ENCODE results near the gene FGF1. TPM values are rescaled to one million over a fixed set of nuclear protein-coding genes. Genes with fewer than 3 reads are reported as not detected.

FGF1 gene
- total RNA-seq, 2 experiments from 2014 or later = not detected

DNA sequence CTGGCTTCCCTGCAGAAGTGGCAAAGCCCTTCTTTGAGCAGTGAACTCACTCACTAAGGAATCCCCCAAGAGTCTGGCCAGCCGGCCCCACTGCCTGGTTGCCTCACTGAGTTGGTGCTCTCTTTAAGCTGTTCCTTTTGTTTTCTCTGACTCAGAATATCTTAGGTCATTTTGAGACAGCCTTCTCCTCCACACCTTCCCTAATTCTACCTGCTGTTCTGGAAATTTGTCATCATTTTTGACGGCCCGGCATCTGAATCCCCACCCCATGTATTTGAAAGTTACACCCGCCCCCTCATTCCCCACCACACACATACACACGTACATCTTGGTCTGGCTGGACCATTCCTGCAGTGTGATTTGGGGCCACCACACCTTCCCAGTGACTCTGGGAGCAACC is 41.8 kb downstream of the FGF1 start:
- no peak for DNase-seq
- H3K9me3 Mint-ChIP-seq (ENCODE audit: low read depth) = no peaks in the 10 kb centered on the region
- no peak overlapping the region for H3K4me3 Mint-ChIP-seq
- peaks cover 6% of the 10 kb centered on the region for H3K4me1 Mint-ChIP-seq
- no peaks in the 10 kb centered on the region for H3K36me3 Mint-ChIP-seq
- CTCF ChIA-PET = interaction anchor here (1.1 to 7.1 kb wide), 4 partner anchors 12 to 244 kb away, joined by 3 to 29 read pairs (median 5); no protein-coding TSS in a partner anchor
- ATAC-seq = no peak
- H3K27ac Mint-ChIP-seq = no peak overlapping the region
- H3K27me3 Mint-ChIP-seq = peaks cover 39% of the 10 kb centered on the region

DNA sequence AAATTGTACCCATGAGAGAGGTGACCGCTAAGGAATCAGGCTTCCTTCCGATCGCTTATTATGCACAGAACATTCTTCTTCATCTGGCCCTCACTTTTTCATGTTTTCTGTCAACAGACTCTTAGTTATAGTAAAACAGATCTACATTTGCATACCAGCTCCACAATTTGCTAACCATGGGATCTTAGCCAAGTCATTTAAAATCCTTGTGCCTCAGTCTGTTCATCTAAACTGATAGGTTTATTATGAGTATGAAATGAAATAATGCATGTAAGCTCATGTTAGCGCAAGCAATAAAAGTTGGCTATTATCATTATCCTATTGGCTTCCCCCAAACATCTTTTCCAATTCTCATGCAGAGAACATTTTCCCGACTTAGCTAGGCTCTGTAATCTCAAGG is 42.3 kb downstream of the FGF1 start:
- H3K4me1 Mint-ChIP-seq = peaks cover 6% of the 10 kb centered on the region
- peaks cover 43% of the 10 kb centered on the region for H3K27me3 Mint-ChIP-seq
- H3K27ac Mint-ChIP-seq = no peak overlapping the region
- ATAC-seq (no peak), DNase-seq (no peak)
- H3K9me3 Mint-ChIP-seq (ENCODE audit: low read depth) = no peaks in the 10 kb centered on the region
- CTCF ChIA-PET = interaction anchor here (1.1 to 7.1 kb wide), 3 partner anchors 12 to 70 kb away, joined by 3 to 29 read pairs (median 4); no protein-coding TSS in a partner anchor
- no peaks in the 10 kb centered on the region for H3K36me3 Mint-ChIP-seq
- H3K4me3 Mint-ChIP-seq = no peak overlapping the region

DNA sequence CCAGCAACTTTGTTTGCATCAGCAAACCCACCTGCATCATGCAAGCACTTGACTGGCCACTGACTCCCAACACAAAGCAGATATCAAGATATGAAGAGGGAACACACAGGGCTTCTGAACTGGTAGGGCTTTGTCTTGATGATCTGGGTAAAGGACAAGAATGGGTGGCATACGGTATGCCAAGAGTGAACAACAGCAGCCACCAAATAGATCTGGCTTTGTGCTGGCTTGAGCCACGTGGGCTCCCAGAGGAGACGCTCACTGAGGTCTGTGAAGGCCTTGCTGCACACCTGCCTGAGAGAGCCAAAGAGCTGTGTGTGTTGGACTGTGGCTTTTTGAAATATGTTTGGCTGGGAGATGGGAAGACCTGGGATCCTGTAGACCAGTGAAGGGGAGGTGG is 43.5 kb downstream of the FGF1 start:
- DNase-seq (no peak), ATAC-seq (no peak)
- Mint-ChIP-seq H3K36me3 (no peaks in the 10 kb centered on the region), H3K27ac (no peak overlapping the region), H3K4me3 (no peak overlapping the region), H3K4me1 (peaks cover 6% of the 10 kb centered on the region), H3K9me3 (ENCODE audit: low read depth) (no peaks in the 10 kb centered on the region), H3K27me3 (peaks cover 53% of the 10 kb centered on the region)
- CTCF ChIA-PET = interaction anchor here (0.7 to 7.1 kb wide), 2 partner anchors 13 to 37 kb away, joined by 3 to 29 read pairs; no protein-coding TSS in a partner anchor

DNA sequence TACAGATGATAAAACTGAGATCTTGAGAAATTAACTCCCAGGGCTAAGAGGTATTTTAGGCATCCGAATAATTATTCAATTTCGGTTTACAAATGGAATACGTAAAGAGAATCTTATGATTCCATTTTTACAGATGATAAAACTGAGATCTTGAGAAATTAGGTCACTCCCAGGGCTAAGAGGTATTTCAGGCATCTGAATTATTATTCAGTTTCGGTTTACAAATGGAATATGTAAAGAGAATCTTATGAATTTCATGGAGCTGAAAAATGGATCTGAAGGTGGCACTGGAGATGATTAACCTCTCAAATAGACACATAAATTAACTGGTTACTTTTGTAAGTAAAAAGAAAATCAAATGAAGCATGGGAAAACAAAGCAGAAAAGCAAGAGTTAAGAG is 44.2 kb downstream of the FGF1 start:
- DNase-seq = no peak
- Mint-ChIP-seq H3K4me3 (no peak overlapping the region), H3K36me3 (no peaks in the 10 kb centered on the region), H3K27me3 (peaks cover 57% of the 10 kb centered on the region), H3K4me1 (peaks cover 6% of the 10 kb centered on the region), H3K9me3 (ENCODE audit: low read depth) (no peaks in the 10 kb centered on the region), H3K27ac (no peak overlapping the region)
- CTCF ChIA-PET = interaction anchor here (0.6 to 7.1 kb wide), 3 partner anchors 10 to 16 kb away, joined by 3 to 29 read pairs (median 4); no protein-coding TSS in a partner anchor
- ATAC-seq = no peak

DNA sequence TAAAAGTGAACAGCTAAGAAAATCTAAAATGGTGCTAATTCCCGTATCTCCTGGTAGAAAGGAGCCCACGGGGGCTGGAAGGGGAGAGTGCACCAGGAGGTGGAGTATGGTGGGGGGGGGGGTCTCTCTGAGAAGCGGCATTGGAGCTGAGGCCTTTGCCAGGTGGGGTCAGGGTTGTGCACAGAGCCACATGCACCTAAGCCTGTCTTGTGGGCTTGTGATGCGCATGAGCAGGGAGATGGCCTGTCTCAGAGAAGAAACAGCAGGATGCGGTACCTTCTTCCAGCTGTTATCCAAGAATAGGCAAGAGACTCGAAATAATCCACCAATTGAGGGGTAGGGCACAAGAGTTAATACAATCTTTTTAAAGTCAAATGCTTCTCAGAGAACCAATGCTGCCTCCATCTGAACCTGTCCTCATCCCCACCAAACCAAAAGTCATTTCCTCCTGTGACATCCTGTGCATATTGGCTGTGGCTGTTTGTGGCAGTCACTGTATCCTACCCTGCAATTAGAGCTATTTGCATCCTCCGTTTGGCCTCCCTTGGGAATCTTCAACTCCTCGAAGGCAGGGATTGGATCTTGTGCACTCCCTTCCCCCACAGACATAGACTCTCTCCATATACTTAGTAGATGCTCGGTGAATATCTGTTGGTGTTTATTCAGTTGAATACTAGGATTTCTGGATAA is 45.4 kb downstream of the FGF1 start:
- H3K27me3 Mint-ChIP-seq = peaks cover 64% of the 10 kb centered on the region
- DNase-seq = no peak
- H3K27ac Mint-ChIP-seq = no peak overlapping the region
- no peak for ATAC-seq
- no peaks in the 10 kb centered on the region for H3K9me3 Mint-ChIP-seq (ENCODE audit: low read depth)
- CTCF ChIA-PET = interaction anchor here (1.0 to 7.1 kb wide), 2 partner anchors 11 to 15 kb away, joined by 4 to 29 read pairs; no protein-coding TSS in a partner anchor
- H3K4me3 Mint-ChIP-seq = no peak overlapping the region
- no peaks in the 10 kb centered on the region for H3K36me3 Mint-ChIP-seq
- peaks cover 6% of the 10 kb centered on the region for H3K4me1 Mint-ChIP-seq

DNA sequence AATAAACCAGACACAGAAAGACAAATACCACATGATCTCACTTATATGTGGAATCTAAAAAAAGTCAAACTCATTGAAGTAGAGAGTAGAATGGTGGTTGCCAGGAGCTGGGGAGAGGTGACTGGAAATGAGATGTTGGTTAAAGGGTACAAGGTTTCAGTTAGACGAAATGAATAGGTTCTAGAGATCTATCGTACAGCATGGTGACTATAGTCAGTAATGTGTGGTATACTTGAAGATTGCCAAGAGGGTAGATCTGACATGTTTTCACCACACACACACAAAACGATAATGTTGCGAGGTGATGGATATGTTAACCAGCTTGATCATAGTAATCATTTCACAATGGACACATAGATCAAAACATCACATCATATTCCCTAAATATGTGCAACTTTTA is 46.4 kb downstream of the FGF1 start:
- Mint-ChIP-seq H3K27ac (no peak overlapping the region), H3K4me3 (no peak overlapping the region), H3K27me3 (peaks cover 65% of the 10 kb centered on the region), H3K4me1 (peaks cover 6% of the 10 kb centered on the region), H3K9me3 (ENCODE audit: low read depth) (no peaks in the 10 kb centered on the region), H3K36me3 (no peaks in the 10 kb centered on the region)
- CTCF ChIA-PET = interaction anchor here (1.8 kb wide), 1 partner anchor 16 kb away, joined by 6 read pairs; no protein-coding TSS in a partner anchor
- DNase-seq (no peak), ATAC-seq (no peak)

DNA sequence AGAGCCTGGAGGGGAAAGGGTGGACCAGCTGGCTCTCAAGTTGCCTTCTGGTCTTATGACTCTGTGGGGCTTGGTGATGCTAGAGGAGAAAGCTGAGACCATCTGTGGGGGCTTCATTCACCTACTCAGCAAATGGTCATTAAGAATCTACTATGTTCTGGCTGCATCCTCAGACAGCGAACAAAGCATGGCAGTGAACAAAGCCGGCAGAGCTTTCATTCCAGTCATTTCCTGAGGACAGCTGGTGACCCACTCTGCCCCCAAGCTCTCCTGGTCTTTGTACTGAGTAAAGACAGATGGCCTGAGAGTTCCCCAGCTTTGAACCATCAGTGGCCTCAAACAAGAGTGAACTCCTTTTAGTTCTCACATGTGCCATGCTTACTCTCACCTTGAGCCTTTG is 48.0 kb downstream of the FGF1 start:
- H3K36me3 Mint-ChIP-seq = no peaks in the 10 kb centered on the region
- no peak overlapping the region for H3K27ac Mint-ChIP-seq
- H3K9me3 Mint-ChIP-seq (ENCODE audit: low read depth) = no peaks in the 10 kb centered on the region
- peaks cover 6% of the 10 kb centered on the region for H3K4me1 Mint-ChIP-seq
- CTCF ChIA-PET = interaction anchor here (1.3 kb wide), 1 partner anchor 17 kb away, joined by 6 read pairs; no protein-coding TSS in a partner anchor
- peaks cover 59% of the 10 kb centered on the region for H3K27me3 Mint-ChIP-seq
- H3K4me3 Mint-ChIP-seq = no peak overlapping the region
- DNase-seq (no peak), ATAC-seq (no peak)

DNA sequence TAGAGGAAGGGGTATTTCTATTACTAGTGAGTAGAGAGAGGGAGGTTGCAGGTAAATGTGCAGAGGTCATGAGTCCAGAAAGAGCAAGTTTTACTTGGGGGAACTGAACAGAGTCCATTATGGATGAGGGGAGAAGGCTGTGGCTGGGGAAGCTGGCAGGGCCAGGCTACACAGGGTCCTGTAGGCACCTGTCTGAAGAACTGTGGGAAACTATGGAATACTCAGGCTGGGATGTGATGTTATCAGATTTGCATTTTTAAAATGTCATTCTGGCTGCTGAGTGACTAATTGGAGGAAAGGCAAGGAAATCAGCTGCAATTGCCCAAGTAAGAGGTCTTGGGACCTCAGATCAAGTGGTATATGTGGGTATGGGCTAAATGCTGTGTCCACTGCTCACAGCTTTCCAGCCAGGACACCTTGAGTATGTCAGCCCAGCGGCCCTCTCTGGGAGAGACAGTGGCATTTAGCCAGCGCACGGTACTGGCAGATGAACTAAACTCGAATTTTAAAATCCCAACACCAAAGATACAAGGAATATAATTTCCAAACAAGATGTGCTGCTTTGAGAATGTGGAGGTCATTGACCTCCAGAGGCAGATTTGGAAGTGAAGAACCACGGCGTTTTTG is 49.1 kb downstream of the FGF1 start:
- DNase-seq (no peak), ATAC-seq (no peak)
- no peaks in the 10 kb centered on the region for H3K9me3 Mint-ChIP-seq (ENCODE audit: low read depth)
- H3K4me3 Mint-ChIP-seq = no peak overlapping the region
- peaks cover 6% of the 10 kb centered on the region for H3K4me1 Mint-ChIP-seq
- CTCF ChIA-PET = interaction anchor here (1.2 to 1.3 kb wide), 2 partner anchors 18 to 250 kb away, joined by 3 to 6 read pairs; no protein-coding TSS in a partner anchor
- H3K27me3 Mint-ChIP-seq = peaks cover 55% of the 10 kb centered on the region
- H3K36me3 Mint-ChIP-seq = no peaks in the 10 kb centered on the region
- no peak overlapping the region for H3K27ac Mint-ChIP-seq

DNA sequence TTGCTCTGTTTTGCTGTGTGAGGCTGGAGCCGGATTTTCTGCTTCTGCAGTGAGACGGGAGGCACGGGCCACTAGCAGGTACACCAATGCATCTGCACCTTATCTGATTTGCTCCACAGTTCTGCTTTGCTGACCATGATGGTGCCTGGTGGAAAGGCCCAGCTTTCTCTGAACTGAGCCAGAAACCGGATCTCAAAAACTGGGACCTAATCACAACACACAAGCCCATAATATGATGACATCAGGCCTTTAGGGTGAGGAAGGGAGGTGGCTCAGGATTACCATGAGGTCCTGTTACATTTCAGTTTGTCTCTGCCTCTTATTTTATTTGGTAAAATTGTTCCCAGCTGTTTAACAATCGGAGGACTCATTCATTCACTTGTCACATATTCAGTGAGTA is 49.8 kb downstream of the FGF1 start:
- CTCF ChIA-PET = no interaction called here
- peaks cover 6% of the 10 kb centered on the region for H3K4me1 Mint-ChIP-seq
- ATAC-seq = no peak
- H3K9me3 Mint-ChIP-seq (ENCODE audit: low read depth) = no peaks in the 10 kb centered on the region
- H3K27me3 Mint-ChIP-seq = peaks cover 52% of the 10 kb centered on the region
- no peak for DNase-seq
- no peak overlapping the region for H3K27ac Mint-ChIP-seq
- H3K36me3 Mint-ChIP-seq = no peaks in the 10 kb centered on the region
- H3K4me3 Mint-ChIP-seq = no peak overlapping the region

DNA sequence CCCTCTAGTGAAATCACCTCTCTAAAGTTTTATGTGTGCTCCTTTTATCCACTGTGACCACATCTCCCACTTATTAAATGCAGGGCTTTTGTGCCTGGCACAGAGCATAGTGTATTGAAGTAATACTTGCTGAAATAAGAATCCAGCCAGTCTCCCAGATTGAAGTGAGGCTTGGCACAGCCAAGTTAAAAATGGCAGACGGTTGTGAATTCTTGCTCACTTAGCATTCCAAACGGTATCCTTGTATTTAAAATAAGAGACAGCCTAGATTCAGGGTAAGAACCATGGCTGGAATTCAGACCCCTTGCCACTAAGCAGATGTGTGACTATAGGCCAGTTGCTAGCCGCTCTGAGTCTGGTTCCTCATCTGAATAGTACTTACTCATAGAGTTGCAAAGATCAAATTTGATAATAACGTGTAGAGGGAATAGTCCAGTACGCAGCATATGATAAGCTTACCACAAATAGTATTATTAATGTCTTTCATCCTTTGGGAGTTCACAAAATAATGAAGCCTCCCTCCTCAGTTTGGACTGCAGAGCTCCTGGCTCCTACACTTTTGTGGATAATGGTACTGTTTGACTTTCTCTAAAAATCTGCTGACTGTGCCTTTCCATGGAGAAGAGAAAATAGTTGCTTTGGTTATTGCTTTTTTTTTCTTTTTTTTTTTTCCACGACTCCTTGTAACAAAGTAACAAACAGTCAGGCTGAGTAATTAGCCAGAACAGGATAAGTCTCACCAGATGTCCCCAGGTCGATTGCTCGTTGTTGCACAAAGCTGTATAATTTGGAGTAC is 51.5 kb downstream of the FGF1 start:
- DNase-seq = no peak
- Mint-ChIP-seq H3K4me3 (no peak overlapping the region), H3K27me3 (peaks cover 41% of the 10 kb centered on the region), H3K27ac (no peak overlapping the region), H3K4me1 (peaks cover 2% of the 10 kb centered on the region), H3K9me3 (ENCODE audit: low read depth) (no peaks in the 10 kb centered on the region), H3K36me3 (no peaks in the 10 kb centered on the region)
- ATAC-seq = no peak
- CTCF ChIA-PET = no interaction called here

DNA sequence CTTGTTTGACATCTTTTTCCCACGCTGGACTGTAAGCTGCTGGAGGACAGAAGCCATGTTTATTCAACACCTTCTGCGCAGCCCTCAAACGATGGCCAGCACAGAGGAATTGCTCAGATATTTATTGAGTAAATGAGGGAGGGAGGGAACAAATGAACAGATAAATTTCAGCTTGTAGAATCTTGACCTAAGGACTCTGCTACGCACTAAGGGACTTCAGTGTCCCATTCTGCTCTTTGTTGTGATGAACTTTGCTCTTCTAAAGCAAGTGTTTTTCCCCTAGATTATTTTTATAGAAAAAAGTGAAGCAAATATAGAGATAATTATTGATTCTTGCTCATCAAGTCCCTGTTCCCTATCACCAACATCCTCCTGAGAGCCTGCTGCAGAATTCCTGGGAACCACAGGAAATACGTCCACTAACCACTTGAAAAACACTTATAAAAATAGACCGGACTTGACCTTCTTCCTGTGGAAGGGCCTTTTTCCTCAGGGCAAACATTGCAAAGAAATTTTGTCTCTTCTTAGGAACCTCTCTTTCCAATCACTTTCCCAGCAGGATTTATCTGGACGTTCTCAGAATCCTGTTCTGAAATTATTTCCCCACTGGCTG is 54.9 kb downstream of the FGF1 start:
- CTCF ChIA-PET = no interaction called here

DNA sequence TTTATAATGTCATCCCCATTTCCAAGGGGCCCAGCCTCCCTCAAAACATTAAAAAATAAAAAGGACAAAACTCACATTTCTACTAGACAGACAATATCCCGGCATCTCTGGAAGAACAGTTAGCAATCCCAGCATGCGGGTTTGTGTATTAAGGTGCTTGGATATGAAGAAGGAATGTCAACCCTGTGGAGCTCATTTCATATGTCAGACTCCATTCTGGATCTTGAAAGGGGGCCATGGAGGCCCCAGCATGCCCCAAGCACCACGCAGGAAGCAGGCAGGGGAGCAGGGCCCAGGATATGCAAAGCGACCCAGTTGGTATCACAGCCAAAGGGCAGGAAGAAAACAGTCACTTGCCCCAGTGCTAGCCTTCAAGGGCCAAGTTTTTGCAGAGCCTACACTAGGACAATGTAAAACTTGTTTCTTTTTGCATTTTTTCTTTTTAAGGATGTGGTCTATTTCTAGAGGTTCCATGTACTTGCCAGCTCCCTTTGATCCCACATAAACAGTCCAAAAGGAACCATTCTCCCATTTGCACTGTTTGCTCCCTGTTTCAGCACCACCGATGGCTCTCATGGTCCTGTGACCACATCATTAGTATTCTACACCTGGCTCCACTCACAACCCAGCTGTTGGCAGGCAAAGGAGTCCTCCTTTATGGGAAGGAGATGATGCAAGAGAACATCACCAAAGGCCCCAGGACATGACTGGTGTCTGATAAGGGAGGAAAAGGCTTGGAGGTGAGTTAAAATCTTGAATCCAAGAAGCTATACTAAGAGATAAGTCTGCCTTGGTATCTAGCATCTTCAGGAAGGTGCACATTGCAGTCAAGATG is 58.3 kb downstream of the FGF1 start:
- ATAC-seq (no peak), DNase-seq (no peak)
- Mint-ChIP-seq H3K4me3 (no peak overlapping the region), H3K9me3 (ENCODE audit: low read depth) (no peaks in the 10 kb centered on the region), H3K27me3 (peaks cover 28% of the 10 kb centered on the region), H3K4me1 (no peaks in the 10 kb centered on the region), H3K36me3 (no peaks in the 10 kb centered on the region), H3K27ac (no peak overlapping the region)
- CTCF ChIA-PET = no interaction called here

More for the DNA sequence above, 54.9 kb downstream of the FGF1 start:
- H3K4me1 Mint-ChIP-seq = no peaks in the 10 kb centered on the region
- no peaks in the 10 kb centered on the region for H3K36me3 Mint-ChIP-seq
- H3K27me3 Mint-ChIP-seq = peaks cover 23% of the 10 kb centered on the region
- no peak for DNase-seq
- no peak overlapping the region for H3K27ac Mint-ChIP-seq
- H3K4me3 Mint-ChIP-seq = no peak overlapping the region
- H3K9me3 Mint-ChIP-seq (ENCODE audit: low read depth) = no peaks in the 10 kb centered on the region
- ATAC-seq = no peak

Measured in activated CD8-positive, alpha-beta memory T cell treated with anti-CD3 and anti-CD28 coated beads, Interleukin-2, amount 10 ng/mL, durations not matched to agents 7 days and 5 days (primary cell).